DND-41 (cell line): ENCODE results near the gene SLC44A1.

Source experiments
- ATAC-seq: fragments of 200-7000 bp; cut with Tn5 transposase; 3 replicates; pipeline ENCODE4 v1.9.1; 2021; ENCODE audit warnings: low read depth; ENCODE audit not compliant: insufficient read depth
- DNase-seq: peaks from one replicate; pipeline ENCODE4 v3.0.0-alpha.2; 2020
- H2AFZ ChIP-seq: 2 replicates; pipeline ENCODE4 v1.6.0; 2012; ENCODE audit warnings: low read depth, low read length
- H3K27ac ChIP-seq: 2 replicates; pipeline ENCODE4 v1.5.1; 2012; ENCODE audit warnings: low read length, inconsistent platforms
- H3K27me3 ChIP-seq: fragments of 200-600 bp; sonication (generic); 2 replicates; pipeline ENCODE4 v1.6.0; 2012; ENCODE audit warnings: low read length, mild to moderate bottlenecking, inconsistent platforms; ENCODE audit not compliant: insufficient read depth, poor library complexity
- H3K36me3 ChIP-seq: 2 replicates; pipeline ENCODE4 v1.5.1; 2012; ENCODE audit warnings: low read length, inconsistent platforms; ENCODE audit not compliant: insufficient read depth
- H3K4me1 ChIP-seq: 2 replicates; pipeline ENCODE4 v1.5.1; 2012; ENCODE audit warnings: mild to moderate bottlenecking, low read length; ENCODE audit not compliant: insufficient read depth
- H3K4me2 ChIP-seq: 2 replicates; pipeline ENCODE4 v1.6.0; 2012; ENCODE audit warnings: mild to moderate bottlenecking, moderate library complexity, low read length, inconsistent platforms; ENCODE audit not compliant: insufficient read depth
- H3K4me3 ChIP-seq, 2 experiments: fragments of 200-600 bp in 1 of 2; shearing (Covaris generic) in 1 of 2; 2 replicates each; pipeline ENCODE4 v1.5.1; 2012 to 2016; ENCODE audit warnings: inconsistent platforms in 2 of 2, low read length in 2 of 2, mild to moderate bottlenecking in 2 of 2, low read depth in 1 of 2, moderate library complexity in 1 of 2
- H3K79me2 ChIP-seq: 2 replicates; pipeline ENCODE4 v1.6.0; 2012; ENCODE audit warnings: low read length, inconsistent platforms; ENCODE audit not compliant: insufficient read depth
- H3K9ac ChIP-seq: 2 replicates; pipeline ENCODE4 v1.6.0; 2012; ENCODE audit warnings: low read depth, mild to moderate bottlenecking, inconsistent platforms, low read length, moderate library complexity
- H3K9me3 ChIP-seq: 2 replicates; pipeline ENCODE4 v1.5.1; 2012; ENCODE audit warnings: low read length, moderate library complexity, mild to moderate bottlenecking, inconsistent platforms; ENCODE audit not compliant: insufficient read depth, severe bottlenecking
- H4K20me1 ChIP-seq: 2 replicates; pipeline ENCODE4 v1.6.0; 2012; ENCODE audit warnings: low read length; ENCODE audit not compliant: insufficient read depth
- CTCF ChIP-seq: IDR thresholded peaks from 2 replicates; pipeline ENCODE4 v1.5.1; 2012; ENCODE audit warnings: borderline replicate concordance, low read length, moderate library complexity, mild to moderate bottlenecking; ENCODE audit not compliant: poor library complexity, severe bottlenecking; ENCODE audit errors: extremely low read depth
- EZH2 ChIP-seq: IDR thresholded peaks from 3 replicates; pipeline ENCODE4 v1.6.1; 2012; ENCODE audit warnings: borderline replicate concordance, low read depth, mild to moderate bottlenecking, moderate library complexity, low read length, inconsistent platforms; ENCODE audit not compliant: severe bottlenecking

SLC44A1 gene

GRCh38 chr9:105338308-105338707 lies 93.9 kb downstream of the SLC44A1 start:
- Histone ChIP-seq H2AFZ (no peak overlapping the region), H3K9ac (no peak overlapping the region), H3K27me3 (no peaks in the 10 kb centered on the region), H3K27ac (no peak overlapping the region), H4K20me1 (no peaks in the 10 kb centered on the region), H3K36me3 (peaks cover 9% of the 10 kb centered on the region; the same call in 1 of the 2 replicates), H3K4me1 (peaks cover 15% of the 10 kb centered on the region), H3K9me3 (no peaks in the 10 kb centered on the region), H3K4me2 (no peak overlapping the region), H3K79me2 (no peaks in the 10 kb centered on the region), H3K4me3 (no peak overlapping the region)
- DNase-seq (no peak), ATAC-seq (no peak)
- TF ChIP-seq CTCF, result no peak
- no peak for TF ChIP-seq EZH2

GRCh38 chr9:105339849-105340248 lies 95.4 kb downstream of the SLC44A1 start:
- H3K27ac ChIP-seq, result no peak overlapping the region
- H3K27me3 ChIP-seq, result no peaks in the 10 kb centered on the region
- H2AFZ ChIP-seq, result no peak overlapping the region
- ATAC-seq, result no peak
- no peaks in the 10 kb centered on the region for H3K9me3 ChIP-seq
- TF ChIP-seq CTCF (no peak), EZH2 (no peak)
- no peak for DNase-seq
- no peaks in the 10 kb centered on the region for H4K20me1 ChIP-seq
- H3K4me2 ChIP-seq, result no peak overlapping the region
- H3K79me2 ChIP-seq, result no peaks in the 10 kb centered on the region
- peaks cover 9% of the 10 kb centered on the region; the same call in 1 of the 2 replicates for H3K36me3 ChIP-seq
- H3K4me3 ChIP-seq, result no peak overlapping the region
- H3K4me1 ChIP-seq, result peaks cover 15% of the 10 kb centered on the region
- no peak overlapping the region for H3K9ac ChIP-seq

- H3K4me2 ChIP-seq, result peak overlapping the region; percentile 63
- peak overlapping the region; percentile 36 for H3K9ac ChIP-seq
Observed at GRCh38 chr9:105341434-105342146, 97.1 kb downstream of the SLC44A1 start.

More at GRCh38 chr9:105341434-105342146, 97.1 kb downstream of the SLC44A1 start:
- Histone ChIP-seq H3K27ac (peak overlapping the region; percentile 71), H3K9me3 (no peaks in the 10 kb centered on the region), H3K79me2 (no peaks in the 10 kb centered on the region), H3K4me3 (peak overlapping the region in 1 of 2 experiments; percentile 39; a peak in 1 of 4 replicates), H2AFZ (peak overlapping the region; percentile 70), H4K20me1 (no peaks in the 10 kb centered on the region), H3K4me1 (peaks cover 15% of the 10 kb centered on the region), H3K27me3 (no peaks in the 10 kb centered on the region), H3K36me3 (peaks cover 6% of the 10 kb centered on the region; the same call in 1 of the 2 replicates)
- peak; percentile 90 for ATAC-seq
- no peak for DNase-seq
- TF ChIP-seq CTCF (no peak), EZH2 (no peak)
